Caki2 (cell line): ENCODE data around the gene KDM3B. TPM values are rescaled to one million over a fixed set of nuclear protein-coding genes. Genes with fewer than 3 reads are reported as not detected.

ENCODE experiments used
- DNase-seq: peaks from one replicate; pipeline ENCODE4 v3.0.0-alpha.2; 2015; ENCODE audit warnings: low read depth
- in situ Hi-C: cut with HindIII; loops from 2 replicates; pipeline ENCODE4 v1.10.0; 2016; ENCODE audit warnings: low sequenced_read_pairs, low pct_unique_long_range_greater_than_20kb, mixed read lengths
- total RNA-seq: library from RNA; depleted of rRNA; stranded (reverse); fragments of >200 nt; shearing (Covaris generic); gene quantifications from 2 replicates; pipeline ENCODE4 v1.2.3, GENCODE V29; 2014; ENCODE audit warnings: low replicate concordance

The KDM3B gene
- total RNA-seq, 1 experiment from 2014 or later = 16.9 TPM

DNA sequence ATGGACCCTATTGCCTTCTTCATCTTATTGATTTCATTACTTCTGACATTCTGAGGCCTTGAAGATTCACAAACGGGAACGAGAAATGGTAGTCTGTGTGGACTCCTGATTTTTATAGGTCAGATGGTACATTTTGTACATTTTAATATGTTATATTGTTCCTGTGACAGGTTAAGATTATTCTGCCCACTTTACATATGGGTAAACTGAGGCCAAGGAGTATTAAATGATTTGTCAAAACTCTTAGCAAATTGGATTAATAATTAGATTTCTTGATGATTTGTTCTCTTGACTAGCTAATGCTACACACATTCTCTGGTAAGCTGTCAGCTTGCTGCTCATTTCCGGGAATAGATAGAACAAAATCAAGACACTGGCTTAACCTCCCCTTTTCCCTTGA, 12.5 kb upstream of the KDM3B start:
- in situ Hi-C loops = no loop called here
- DNase-seq = no peak

DNA sequence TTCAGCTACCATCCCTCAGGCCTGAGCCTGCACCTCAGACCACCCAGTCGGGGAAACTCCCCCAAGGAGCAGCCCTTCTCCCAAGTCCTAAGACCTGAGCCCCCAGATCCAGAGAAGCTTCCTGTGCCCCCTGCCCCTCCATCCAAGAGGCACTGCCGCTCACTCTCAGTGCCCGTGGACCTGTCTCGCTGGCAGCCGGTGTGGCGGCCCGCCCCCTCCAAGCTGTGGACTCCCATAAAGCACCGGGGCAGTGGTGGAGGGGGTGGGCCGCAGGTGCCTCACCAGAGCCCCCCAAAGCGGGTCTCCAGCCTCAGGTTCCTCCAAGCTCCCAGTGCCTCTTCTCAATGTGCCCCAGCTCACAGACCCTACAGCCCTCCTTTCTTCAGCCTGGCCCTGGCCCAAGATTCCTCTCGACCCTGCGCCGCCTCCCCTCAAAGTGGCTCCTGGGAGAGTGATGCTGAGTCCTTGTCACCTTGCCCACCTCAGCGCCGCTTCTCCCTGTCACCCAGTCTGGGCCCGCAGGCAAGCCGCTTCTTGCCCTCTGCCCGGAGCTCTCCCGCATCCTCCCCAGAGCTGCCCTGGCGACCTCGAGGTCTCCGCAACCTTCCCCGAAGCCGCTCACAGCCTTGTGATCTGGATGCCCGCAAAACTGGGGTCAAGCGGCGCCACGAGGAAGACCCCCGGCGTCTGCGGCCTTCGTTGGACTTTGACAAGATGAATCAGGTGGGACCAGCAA, 7.4 kb upstream of the KDM3B start:
- in situ Hi-C loops = no loop called here
- no peak for DNase-seq

DNA sequence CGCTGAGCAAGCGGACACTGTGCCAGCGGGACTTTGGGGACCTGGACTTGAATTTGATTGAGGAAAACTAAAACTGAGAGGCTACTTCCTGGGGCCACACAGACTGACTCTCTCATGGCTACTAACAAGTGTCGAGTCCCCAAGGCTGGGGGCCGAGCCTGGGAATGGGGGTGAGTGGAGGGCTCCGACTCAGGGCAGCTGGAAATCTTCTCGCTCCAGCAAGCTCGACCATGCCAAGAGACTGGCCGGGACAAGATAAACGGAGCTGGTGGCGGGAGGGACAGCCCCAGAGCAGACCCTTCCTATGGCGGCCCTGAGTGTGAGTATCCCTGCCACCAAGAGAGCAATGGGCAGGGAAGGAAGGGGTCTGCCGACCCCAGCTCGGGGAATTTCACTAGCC, 5.6 kb upstream of the KDM3B start:
- in situ Hi-C loops = no loop called here
- DNase-seq = no peak

DNA sequence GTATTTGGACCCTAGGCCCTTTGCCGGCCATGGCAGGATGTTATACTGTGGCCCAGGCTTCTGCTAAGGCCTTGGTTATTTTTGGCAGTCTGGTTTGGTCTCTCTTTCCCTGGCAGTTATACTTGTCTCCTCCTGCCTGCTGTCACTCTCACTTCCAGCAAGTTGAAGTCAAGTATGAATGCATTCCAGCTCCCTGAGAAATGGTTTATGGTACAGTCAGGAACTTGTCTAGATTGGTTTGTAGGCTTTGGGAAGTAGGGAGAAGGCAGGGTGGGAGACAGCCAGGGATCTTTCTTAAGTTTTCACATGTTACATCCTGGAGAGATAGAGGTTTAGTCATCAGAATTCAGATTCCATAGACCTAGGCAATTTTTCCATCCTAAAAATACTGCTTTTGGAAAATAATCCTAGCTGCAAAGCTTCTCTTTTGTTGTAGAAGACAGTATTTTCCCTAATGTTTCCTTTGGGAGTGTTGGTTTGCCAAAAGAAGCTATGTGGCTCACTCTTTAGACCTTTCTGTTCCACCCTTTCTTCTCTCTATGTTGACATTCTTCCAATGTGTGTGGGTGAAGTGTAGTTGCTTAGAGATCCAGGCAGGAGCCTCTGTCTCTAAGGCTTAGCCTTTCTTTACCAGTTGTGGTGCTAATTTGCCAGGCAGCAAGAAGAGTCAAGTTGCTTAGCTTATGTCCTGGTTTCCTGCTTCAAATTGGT, 2.5 kb upstream of the KDM3B start:
- DNase-seq = no peak
- in situ Hi-C loops = no loop called here

DNA sequence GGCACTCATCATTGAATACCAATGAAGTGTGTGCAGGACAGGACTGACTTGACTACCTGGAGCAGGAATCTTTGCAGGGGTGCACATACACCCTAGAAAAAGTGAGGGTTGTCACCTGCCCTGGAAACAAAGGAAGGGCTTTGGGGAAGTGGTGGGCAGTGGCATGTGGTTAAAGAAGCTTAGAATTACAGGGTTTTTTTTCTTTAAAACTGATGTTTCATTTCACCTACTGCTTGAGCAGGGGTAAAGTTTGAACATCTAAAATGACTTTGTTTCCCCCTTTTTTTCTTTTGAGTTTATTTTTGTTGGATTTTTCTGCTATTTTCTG, 2.0 kb upstream of the KDM3B start:
- no peak for DNase-seq
- in situ Hi-C loops = no loop called here

DNA sequence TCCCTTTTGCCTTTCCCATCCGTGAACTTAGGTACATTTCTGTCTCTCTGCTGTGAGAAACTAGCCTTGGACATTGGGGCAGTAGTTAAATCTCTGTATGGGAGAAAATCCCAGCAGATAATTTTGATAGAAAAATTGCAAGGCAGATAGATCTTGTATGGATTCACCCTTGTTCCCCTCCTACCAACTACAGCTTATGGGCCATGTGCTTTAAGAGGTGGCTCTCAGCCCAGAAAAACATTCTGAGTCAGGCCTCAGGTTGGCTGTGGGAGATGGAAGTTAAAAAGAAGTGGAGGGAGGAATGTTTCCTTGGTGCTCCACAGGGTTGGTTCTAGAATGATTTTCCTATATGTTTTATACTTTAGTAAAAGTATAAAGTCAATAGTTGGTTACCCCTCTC, 1.4 kb upstream of the KDM3B start:
- in situ Hi-C loops = no loop called here
- peak; percentile 21 for DNase-seq

DNA sequence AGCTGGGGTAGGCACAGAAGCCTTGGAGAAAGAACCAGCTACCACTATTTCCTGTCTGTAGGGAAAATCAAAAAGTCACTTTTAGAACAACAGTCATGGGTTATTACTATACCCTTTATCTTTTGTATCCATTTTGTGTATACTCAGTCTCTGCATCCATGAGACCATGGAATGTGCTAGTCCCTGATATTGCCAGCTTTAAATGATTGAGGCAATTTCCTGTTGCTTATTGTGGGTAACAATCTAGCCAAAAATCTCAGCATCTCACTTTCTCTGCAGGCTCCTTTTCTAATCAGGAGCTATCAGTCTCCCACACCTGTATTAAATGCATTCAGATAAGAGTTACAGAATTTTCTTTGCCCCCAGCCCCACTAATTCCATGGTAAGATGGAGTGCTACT, 968 bp upstream of the KDM3B start:
- in situ Hi-C loops = no loop called here
- no peak for DNase-seq

DNA sequence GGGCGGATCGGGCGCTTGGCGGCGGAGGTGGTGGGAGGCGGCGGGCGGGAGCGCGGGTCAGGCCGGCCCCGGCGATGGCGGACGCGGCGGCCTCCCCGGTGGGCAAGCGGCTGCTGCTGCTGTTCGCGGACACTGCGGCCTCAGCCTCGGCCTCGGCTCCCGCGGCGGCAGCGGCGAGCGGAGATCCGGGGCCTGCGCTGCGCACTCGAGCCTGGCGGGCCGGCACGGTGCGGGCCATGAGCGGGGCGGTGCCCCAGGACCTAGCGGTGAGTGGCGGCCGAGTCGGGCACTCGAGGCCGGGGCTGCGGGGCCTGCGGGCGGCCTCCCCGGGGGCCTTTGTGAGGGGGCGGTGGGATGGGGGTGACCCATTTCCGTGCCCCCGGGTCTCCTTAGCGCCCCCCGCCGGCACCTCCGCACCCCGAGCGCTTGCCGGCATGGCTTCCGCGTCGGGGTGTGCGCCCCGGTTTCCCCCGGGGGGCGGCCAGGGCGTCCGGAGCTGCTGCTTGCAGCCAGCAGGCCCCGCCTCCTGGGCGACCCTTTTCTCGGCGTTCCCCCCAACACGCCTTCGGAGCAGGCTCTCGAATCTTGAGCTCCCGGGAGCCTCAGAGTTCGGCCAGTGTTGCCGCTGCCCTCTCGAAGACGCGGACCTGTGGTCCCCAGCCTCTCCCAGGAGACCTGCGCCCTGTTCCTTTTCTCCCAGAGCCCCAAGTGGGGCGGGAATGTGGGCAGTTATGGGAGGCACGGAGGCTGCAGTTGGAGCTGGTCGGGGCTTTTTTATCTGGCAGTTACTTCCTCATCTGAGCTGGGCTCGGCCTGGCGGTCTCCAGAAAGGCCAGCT, 456 bp downstream of the KDM3B start:
- DNase-seq = peak; percentile 50
- in situ Hi-C loops = no loop called here

DNA sequence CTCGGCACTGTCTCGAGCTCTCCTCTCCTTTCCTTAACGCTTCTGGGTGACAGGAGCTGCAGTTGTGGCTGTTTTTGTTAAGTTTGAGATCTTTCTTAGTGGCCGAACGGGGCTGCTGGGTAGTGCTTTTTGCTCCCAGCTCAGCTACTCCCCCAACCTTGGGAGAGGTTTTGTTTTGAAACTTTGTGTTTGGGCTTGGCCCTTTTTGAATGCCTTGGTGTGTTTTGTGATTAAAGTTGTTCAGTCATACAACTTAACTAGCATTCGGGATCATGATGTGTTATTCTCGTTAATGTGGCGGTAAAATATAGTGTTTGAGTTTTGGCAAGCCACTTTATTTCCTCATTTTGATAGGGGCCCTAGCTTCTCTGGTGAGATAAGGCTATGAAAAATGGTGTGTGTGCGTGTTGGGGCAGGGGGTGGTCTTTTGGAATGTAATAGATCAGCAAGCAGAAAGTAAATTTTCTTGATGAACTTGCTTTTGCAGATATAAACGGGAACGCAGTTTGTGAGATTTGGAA, 1.1 kb downstream of the KDM3B start:
- no peak for DNase-seq
- in situ Hi-C loops = no loop called here

DNA sequence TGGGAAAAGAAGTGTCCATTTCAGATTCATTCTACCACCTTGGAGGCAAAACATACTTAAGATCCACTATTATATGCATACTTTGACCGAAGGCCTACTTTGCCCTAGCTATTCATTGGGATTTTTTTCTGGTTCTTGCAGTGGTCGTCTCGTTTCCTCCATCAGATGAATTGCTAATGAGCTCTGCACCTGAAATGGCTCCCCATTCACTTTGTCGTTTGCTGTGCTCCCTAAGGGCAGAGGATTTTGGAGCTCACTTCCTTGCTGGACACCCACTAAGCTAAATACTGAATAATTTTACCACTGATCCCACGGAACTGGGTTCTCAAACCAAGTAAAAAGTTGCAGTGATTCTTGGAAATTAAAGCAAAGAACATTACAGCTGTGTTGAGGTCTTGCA, 1.9 kb downstream of the KDM3B start:
- in situ Hi-C loops = no loop called here
- DNase-seq = no peak

DNA sequence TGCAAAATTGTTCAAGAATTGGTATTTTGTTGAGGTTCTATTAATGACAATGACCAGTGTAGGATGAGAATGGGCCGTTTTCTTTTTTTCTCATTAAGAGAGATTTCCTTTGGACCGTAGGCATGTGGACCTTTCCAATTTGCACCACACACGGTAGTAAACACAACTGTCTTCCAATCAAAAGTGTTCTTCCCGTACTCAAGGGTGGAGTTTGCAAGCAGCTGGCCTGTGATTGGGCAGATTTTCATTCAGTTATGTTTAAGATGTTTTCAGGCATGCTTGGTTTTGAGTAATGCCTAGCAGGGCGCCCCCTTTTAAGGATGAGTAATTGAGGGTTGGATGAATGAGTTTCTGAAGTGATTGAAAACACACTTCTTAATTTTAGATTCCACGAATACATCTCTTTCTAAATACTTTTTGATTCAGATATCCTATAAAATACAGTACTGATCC, 2.5 kb downstream of the KDM3B start:
- peak; percentile 76 for DNase-seq
- in situ Hi-C loops = no loop called here

DNA sequence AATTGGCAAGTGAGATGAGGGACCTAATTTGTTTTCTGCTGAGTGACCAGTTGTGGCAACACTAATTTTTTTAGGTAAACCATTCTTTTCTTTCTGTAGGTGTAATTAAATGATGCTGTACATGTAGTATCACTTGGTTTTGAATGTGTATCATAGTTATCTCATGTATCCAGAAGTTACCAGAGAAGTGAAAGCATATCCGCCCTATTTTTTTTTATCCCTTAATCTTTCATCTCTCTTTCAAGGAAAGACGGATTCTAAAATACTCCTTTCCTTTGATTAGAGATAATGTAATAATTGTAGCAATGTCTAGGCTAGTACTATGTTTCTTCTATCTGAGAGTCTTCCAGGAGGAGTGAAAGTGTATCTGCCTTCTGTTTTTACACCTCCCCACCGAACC, 7.1 kb downstream of the KDM3B start:
- DNase-seq = no peak
- in situ Hi-C loops = no loop called here

DNA sequence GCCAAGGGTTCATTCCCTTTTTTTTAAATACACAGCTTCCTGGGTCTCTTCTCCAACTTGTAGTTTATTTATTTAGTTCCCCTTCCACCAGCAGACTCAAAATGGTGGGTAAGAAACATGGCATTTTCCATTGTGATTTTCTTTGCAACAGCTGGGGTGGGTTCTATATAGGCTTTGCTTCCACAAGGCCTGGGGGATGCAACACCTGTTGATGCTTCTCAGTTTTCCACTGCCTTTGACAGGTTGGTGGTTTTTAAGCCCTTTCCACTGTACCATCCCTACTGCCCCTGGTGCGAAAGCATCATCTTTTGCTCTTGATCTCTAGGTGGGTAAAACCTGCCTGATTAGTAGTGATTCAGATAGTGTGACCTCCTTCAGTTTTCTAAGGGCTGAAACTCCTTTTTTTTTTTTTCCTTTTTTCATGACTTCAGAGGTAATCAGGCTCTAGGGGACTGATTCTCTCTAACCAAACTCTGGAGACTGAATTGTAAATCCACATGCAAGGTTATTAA, 8.5 kb downstream of the KDM3B start:
- in situ Hi-C loops = no loop called here
- no peak for DNase-seq

DNA sequence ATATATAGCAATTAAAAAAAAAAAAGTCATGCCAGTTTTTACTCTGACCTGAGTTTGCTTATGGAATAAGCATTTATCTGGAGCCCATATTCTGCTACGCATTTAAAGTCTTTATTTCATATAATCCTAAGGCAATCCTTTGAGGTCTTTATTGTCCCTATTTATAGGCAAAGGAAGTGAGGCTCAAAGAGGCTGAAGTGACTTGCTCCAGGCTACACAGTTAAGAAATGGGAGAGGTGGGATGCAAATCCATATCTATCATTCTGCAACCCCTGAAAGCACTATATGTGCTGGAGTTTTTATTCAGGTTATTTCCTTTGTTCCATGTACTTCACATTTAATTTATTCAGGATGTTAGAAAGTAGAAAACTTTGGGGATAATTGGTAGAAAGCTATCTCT, 12.1 kb downstream of the KDM3B start:
- no peak for DNase-seq

DNA sequence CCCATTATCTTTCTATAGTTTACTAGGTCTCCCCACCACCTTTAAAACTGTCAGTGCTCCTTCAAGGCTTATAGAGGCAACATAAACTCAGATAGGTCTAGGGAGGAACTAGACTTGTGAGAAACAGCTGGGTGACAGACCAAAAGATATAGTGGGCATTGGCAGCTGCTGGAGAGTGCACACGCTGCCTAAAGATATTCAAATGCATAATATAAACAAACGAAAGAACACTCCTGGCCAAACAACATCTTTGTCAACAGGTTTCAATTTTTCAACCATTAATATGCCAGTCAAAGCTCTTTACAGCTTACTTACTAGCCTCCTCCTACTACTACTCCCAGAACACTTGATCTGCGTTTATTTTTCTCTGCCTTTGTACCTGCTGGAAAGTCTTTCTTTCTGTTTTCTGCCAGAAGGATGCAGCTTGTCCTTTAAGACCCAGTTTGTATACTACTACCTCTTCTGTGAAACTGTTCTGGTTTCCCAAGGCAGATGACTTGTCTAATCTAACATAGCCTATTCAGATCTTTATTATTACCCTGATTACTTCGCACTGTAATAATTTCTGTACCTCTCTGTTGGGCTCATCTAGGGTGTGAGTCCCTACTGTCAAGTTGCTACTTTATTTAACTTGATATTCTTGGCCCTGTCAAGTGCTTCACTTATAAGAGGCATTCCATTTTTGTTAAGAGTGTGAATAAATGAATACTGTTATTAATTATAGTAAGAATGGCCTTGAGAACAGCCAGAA, 14.3 kb downstream of the KDM3B start:
- no peak for DNase-seq
- in situ Hi-C loops = no loop called here

More for the DNA sequence above, 12.1 kb downstream of the KDM3B start:
- in situ Hi-C loops = no loop called here

DNA sequence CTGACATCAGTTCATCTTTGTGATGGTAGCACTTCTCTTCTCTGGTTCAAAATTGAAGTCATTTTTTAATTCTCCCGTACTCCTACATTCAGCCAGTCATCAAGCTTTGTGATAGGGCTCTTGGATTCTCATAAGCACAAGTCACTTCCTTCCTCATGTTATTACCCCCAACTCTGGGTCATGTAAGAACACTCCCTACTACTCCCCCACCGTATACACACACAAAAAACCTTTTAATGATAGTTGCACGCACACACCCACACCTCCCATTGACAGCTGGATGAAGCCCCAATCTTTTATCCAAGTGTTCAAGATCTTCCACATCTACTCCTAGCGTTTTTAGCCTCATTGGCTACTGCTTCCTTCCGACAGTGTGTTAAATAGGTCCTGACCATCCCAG, 16.8 kb downstream of the KDM3B start:
- DNase-seq = no peak
- in situ Hi-C loops = no loop called here

DNA sequence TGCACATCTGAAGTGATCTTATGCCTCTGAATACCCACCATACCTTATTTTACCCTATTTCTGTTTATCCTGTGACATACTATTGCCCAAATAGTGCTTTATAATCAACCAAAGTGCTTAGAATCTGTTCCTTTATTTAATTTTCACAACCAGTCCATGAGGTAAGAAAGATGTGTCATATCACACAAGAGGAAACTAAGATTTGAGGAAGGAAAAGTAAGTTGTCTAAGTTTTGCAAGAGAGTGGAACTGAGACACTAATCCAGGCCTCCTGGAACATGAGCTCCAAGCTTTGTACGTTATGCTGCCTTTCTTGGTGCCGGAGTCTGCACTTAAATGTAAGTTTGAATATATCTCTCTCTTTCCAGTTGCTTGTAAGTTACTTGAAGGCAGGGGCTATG, 17.2 kb downstream of the KDM3B start:
- in situ Hi-C loops = no loop called here
- no peak for DNase-seq

DNA sequence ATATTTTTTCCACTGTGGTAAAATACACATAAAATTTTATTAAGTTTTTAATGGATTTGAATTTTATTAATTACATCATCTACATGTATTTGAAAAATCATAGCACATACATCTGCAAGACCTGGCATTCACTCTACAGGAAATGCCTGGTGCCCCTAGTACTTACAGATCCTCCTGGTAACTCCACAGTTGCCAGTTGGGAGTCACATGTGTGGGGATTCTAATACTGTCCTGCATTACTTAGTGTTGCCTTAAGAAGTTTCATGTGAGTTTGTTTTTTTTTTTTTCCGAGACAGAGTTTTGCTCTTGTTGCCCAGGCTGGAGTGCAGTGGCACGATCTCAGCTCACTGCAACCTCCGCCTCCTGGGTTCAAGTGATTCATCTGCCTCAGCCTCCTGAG, 18.1 kb downstream of the KDM3B start:
- DNase-seq = no peak
- in situ Hi-C loops = no loop called here
